GM12872 (cell line): ENCODE measurements around the gene PIP4K2B.

Source experiments
- TF ChIP-seq, protein P1 (sequence below): IDR thresholded peaks from 3 replicates; pipeline ENCODE4 v1.5.1; 2011; ENCODE audit warnings: low read depth, mild to moderate bottlenecking, low read length, moderate library complexity; ENCODE audit not compliant: insufficient read depth

Gene PIP4K2B

DNA sequence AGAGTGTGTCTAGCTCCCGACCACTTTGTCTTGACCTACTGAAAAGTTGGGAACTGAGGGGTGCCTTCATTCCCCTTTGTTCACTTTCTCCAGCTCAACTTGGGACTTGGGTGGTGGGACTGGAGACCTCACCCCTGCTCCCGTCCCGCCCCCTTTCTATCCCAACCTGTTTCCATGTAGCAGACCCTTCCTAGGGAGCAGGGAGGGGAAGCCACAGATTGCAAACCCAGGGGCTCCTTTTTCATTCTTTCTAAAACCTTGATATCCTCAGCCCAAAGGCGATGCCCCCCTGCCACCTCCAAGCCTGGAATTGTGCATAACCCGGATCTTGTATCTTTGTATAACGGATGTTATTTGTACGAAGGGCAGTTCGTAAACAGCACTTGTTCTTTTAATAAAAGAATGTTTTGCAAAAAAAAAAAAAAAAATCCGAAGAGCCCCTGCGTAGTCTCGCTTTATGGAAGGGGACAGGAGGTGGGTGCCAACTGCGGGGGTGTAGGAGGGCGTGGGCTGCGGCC, 69.9 kb downstream of the PIP4K2B start:
- TF ChIP-seq, protein P1, sequence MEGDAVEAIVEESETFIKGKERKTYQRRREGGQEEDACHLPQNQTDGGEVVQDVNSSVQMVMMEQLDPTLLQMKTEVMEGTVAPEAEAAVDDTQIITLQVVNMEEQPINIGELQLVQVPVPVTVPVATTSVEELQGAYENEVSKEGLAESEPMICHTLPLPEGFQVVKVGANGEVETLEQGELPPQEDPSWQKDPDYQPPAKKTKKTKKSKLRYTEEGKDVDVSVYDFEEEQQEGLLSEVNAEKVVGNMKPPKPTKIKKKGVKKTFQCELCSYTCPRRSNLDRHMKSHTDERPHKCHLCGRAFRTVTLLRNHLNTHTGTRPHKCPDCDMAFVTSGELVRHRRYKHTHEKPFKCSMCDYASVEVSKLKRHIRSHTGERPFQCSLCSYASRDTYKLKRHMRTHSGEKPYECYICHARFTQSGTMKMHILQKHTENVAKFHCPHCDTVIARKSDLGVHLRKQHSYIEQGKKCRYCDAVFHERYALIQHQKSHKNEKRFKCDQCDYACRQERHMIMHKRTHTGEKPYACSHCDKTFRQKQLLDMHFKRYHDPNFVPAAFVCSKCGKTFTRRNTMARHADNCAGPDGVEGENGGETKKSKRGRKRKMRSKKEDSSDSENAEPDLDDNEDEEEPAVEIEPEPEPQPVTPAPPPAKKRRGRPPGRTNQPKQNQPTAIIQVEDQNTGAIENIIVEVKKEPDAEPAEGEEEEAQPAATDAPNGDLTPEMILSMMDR: no peak

- TF ChIP-seq, protein P1: 0 out of 3 replicates have a peak, but pooled peaks have one; percentile 1
Measured at GRCh38 chr17:38728290-38728831, 71.0 kb downstream of the PIP4K2B start.

DNA sequence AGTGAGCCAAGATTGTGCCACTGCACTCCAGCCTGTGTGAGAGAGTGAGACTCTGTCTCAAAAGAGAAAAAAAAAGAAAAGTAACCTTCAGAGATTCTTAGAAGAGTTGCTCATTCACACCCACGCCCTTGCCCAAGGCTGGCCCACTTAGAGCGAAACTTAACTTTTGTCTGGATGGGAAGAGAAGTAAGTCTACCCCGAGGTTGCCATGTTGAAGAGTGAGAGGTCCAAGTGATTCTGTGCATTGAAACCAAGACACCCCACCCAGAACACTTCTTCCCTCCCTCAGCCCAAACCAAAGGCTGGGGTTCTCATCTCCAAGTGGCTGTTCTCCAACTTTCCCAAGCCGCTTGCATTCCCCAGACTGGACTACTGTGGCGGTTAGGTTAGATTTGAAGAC, 71.6 kb downstream of the PIP4K2B start:
- TF ChIP-seq, protein P1: no peak

DNA sequence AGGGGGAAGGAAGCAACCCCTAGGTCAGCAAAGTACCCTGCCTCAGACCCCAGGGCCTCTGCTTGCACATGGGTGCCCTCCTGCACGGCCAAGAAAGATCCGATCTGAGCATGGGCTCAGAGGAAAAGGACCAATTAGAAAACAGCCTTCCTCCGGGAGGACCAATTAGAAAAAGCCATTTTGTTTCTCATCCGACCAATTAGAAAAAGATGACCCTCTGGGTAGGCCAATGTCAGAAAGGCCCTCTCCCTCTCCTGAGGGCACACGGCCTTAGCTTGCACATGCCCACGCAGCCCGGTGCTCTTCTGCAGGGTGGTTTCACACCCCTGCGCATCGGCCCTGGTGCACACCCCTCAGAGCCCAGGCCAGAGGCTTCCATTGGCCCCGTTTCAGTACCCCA, 74.3 kb downstream of the PIP4K2B start:
- TF ChIP-seq, protein P1: no peak

DNA sequence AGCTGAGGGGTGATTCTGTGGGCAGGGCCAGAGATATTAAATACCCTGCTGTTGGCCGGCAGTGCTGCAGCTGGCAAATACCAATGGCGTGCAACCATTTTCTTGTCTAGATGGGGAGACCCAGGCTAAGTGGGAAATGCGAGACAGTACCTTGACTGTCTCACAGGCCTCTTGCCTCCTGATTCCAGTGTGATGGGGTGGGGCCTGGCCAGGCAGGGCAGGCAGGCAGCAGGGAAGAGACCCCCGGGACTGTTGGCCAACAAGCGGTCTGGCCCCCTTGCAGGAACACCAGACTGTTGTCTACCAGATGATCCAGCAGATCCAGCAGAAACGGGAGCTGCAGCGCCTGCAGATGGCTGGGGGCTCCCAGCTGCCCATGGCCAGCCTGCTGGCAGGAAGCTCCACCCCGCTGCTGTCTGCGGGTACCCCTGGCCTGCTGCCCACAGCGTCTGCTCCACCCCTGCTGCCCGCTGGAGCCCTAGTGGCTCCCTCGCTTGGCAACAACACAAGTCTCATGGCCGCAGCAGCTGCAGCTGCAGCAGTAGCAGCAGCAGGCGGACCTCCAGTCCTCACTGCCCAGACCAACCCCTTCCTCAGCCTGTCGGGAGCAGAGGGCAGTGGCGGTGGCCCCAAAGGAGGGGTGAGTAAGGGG, 74.9 kb downstream of the PIP4K2B start:
- TF ChIP-seq, protein P1: no peak

DNA sequence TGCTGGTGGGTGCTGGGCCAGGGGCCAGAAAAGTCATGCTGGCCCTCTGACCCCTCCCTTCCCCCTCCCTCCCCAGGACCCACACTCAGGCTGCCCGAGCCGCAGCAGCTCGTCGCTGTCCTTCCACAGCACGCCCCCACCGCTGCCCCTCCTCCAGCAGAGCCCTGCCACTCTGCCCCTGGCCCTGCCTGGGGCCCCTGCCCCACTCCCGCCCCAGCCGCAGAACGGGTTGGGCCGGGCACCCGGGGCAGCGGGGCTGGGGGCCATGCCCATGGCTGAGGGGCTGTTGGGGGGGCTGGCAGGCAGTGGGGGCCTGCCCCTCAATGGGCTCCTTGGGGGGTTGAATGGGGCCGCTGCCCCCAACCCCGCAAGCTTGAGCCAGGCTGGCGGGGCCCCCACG, 77.6 kb downstream of the PIP4K2B start:
- TF ChIP-seq, protein P1: no peak

GRCh38 chr17:38720941-38721340, 78.4 kb downstream of the PIP4K2B start:
- TF ChIP-seq, protein P1: no peak
